Measurements from ENCODE around the gene FAM118B. TPM values are rescaled to one million over a fixed set of nuclear protein-coding genes. Genes with fewer than 3 reads are reported as not detected.
A peak's percentile ranks its signal among the peaks of the same experiment; 100 is the strongest.

The FAM118B gene
- total RNA-seq (2014; rRNA removed; shearing (Covaris generic)) = 50.8 and 53.2 TPM in 2 replicates

DNA sequence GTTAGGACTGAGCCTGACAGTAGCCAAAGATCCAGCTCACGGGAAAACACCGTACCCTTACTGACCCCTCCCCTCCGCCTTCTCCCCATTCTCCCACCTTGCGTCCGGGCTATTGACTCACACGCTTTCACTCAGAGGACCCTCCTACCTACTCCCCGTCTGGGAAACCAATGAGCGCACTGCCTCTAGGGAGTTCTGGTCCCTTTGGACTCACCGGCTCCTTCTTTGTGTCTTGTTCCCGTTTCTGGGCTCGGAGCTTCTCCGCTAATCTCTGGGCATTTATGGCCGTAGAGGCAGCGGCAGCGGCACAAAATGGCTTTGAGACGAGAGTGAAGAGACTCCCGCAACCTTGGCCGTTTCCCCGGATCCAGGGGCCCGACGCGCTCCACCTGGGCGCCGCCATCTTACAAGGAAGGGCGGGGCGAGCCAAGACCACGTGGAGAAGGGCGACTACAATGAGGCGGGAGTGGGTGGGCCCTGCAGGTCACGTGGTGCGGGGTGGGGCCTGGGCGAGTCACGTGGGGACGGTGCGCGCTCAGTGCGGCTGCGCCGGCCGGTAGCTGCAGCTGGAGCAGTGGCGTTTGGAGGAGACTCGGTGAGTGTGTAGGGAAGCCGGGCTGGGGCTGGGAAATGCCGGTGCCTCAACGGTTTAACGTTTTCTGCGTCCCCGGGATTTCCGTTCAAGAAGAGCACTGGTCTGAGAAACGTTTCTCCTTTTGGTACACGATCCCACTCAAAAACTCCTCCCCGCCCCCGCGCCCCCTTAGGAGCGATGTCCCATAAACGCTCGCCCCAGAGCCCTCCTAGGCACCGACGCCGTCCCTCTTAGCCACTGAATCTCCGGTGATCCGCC is at the start of gene FAM118B, which contains the start of gene RPUSD4:
TSS of gene FAM118B (plus strand) at position 547 of the 853 bp plus-strand sequence. CDS start 23,220 bp downstream, outside the sequence.
TSS of gene RPUSD4 (minus strand) at position 415 of the 853 bp plus-strand sequence. CDS start at position 403, 12 bp downstream.
- Histone ChIP-seq H3K27me3 (ENCODE audit: control insufficient read depth, insufficient read depth, low read length) (no peaks in the 10 kb centered on the region), H3K36me3 (replicated peaks; ENCODE audit: control insufficient read depth, insufficient read depth, low read length) (peaks cover 4% of the 10 kb centered on the region; the same call in 1 of the 2 replicates), H3K4me3 (ENCODE audit: insufficient read depth, low read depth, low read length) (peak within 1 kb of the TSS; percentile 90)
- peak; percentile 99 for DNase-seq

DNA sequence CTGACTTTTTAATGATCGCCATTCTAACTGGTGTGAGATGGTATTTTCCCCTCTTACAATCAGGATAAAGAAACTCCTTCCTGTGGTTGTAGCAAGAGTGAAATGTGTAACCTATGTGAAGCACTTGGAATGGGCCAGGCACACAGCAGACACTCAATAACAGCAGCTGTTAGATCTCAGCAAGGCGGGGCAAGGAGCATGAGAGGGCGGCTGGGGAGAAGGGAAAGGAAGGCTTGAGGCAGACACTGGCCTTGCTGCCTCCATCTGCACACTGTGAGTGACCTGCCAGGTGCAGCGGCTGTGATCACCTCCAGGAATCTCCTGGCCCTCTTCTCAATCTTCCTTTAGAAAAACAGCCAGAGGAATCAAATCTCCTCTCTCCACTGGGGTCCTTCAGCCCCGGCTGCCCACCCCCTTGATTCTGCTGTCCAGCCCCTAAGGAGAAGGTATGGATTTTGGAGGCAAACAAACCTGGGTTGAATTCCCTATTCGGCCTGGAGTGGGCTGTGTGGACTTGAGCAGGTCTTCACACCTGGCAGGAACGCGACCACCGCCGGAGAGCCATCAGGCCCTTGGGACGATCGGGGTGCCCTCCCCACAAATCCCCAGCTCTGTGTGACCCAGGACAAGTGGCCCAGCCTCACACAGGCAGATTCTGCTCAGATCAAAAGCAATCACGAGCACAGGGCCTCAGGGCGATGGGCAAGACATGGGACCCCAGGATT is 49.1 kb upstream of the FAM118B start:
- DNase-seq = no peak
- Histone ChIP-seq H3K4me3 (ENCODE audit: insufficient read depth, low read depth, low read length) (no peak overlapping the region), H3K36me3 (replicated peaks; ENCODE audit: control insufficient read depth, insufficient read depth, low read length) (no peaks in the 10 kb centered on the region), H3K27me3 (ENCODE audit: control insufficient read depth, insufficient read depth, low read length) (peaks cover 4% of the 10 kb centered on the region; the same call in 1 of the 2 replicates)

DNA sequence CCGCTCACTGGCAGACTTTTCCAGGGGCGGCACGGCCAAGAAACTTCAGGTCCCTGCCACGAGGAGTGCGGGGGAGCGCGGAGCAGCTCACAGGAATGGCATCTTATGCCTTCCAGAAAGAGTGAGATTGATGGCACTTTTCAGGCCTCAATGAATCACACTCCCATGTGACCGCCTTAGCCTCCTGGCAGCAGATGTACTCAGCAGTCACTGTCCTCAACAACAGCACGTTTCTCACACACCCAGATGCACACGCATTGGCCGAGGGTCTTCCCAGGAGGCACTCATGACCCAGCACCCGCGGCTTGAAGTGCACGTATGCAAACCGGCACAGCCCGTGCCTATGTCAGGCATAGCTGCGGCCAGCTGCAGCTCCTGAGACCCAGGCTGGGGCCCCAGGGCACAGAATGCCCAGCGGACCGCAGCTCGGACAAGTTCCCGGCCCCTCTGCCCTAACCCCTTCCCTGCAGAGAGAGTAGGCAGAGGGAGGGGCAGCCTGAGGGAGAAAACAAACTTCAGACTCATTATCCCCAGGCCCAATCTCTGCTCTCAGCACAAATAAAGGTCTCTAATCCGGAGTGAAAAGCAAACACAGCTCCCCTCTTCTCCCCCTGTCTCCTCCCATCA is 48.4 kb upstream of the FAM118B start:
- Histone ChIP-seq H3K27me3 (ENCODE audit: control insufficient read depth, insufficient read depth, low read length) (peaks cover 4% of the 10 kb centered on the region; the same call in 1 of the 2 replicates), H3K4me3 (ENCODE audit: insufficient read depth, low read depth, low read length) (no peak overlapping the region), H3K36me3 (replicated peaks; ENCODE audit: control insufficient read depth, insufficient read depth, low read length) (no peaks in the 10 kb centered on the region)
- DNase-seq = no peak

DNA sequence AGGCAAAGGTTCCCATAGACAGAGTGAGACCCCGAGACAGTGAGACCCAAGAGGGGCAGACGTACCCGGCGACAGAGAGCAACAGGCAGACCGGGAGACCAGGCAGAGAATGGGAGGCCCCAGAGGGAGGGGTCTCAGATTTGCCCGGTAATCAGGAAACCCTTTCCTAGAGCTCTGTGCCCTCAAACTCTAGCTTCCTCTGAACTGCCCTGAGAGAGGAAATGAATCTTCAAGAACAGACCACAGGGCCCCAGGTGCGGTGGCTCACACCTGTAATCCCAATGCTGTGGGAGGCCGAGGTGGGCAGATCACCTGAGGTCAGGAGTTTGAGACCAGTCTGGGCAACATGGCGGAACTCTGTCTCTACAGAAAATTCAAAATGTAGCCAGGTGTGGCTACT is 47.8 kb upstream of the FAM118B start:
- Histone ChIP-seq H3K27me3 (ENCODE audit: control insufficient read depth, insufficient read depth, low read length) (peaks cover 4% of the 10 kb centered on the region; the same call in 1 of the 2 replicates), H3K4me3 (ENCODE audit: insufficient read depth, low read depth, low read length) (no peak overlapping the region), H3K36me3 (replicated peaks; ENCODE audit: control insufficient read depth, insufficient read depth, low read length) (no peaks in the 10 kb centered on the region)
- DNase-seq = no peak

DNA sequence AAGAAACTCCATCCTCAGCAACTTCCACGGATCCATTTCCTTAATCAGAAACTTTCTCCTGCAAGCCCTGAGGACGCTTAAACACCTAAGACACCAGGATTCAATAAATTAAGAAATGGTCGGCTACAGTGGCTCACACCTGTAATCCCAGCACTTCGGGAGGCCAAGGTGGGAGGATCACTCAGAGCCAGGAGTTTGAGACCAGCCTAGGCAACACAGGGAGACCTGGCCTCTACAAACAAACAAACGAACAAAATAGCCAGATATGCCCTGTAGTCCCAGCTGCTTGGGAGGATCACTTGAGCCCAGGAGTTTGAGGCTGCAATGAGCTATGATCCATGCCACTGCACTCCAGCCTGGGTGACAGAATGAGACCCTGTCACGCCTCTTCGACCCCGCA is 46.8 kb upstream of the FAM118B start:
- Histone ChIP-seq H3K27me3 (ENCODE audit: control insufficient read depth, insufficient read depth, low read length) (peaks cover 4% of the 10 kb centered on the region; the same call in 1 of the 2 replicates), H3K36me3 (replicated peaks; ENCODE audit: control insufficient read depth, insufficient read depth, low read length) (no peaks in the 10 kb centered on the region), H3K4me3 (ENCODE audit: insufficient read depth, low read depth, low read length) (no peak overlapping the region)
- DNase-seq = no peak

DNA sequence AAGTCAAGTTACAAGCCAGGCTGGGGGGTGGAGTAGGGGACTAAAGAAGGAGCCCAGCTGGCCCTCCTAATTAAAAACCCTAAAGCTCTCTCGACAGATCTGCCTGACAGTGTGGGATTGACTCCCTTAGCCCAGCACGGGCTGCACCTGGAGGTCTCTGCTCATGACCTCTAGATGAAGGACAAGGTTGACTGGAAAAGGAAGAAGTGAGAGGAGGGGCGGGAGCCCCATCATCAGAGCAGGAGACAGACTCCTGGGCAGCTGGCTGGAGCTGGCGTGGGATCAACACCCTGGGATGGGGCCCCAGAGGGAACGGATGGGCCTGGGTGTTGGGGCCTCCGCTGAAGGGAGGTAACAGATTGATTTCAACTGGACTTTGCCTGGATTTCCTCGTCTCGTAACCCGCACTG is 46.3 kb upstream of the FAM118B start:
- H3K4me3 ChIP-seq (ENCODE audit: insufficient read depth, low read depth, low read length) = no peak overlapping the region
- no peaks in the 10 kb centered on the region for H3K36me3 ChIP-seq (replicated peaks; ENCODE audit: control insufficient read depth, insufficient read depth, low read length)
- peaks cover 4% of the 10 kb centered on the region; the same call in 1 of the 2 replicates for H3K27me3 ChIP-seq (ENCODE audit: control insufficient read depth, insufficient read depth, low read length)
- no peak for DNase-seq

DNA sequence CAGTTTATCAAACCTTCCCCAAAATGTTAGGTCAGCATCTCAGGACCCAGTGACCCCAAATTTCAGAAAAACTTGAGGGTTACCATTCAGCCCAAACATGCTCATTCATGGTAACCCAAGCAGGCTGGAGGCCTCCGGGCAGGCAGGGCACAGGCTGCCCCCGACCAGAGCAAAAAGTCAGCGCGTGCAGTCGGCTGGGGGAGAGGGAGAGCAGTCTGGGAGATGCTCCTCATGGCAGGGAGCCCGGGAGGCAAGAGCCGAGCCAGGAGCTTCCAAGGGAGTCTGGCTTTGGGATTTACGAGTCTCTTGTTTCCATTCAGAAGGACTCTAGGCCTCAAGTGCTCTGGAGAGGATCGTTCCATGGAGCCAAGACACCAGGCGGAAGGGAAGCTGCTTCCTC is 45.8 kb upstream of the FAM118B start:
- no peaks in the 10 kb centered on the region for H3K36me3 ChIP-seq (replicated peaks; ENCODE audit: control insufficient read depth, insufficient read depth, low read length)
- DNase-seq = no peak
- H3K4me3 ChIP-seq (ENCODE audit: insufficient read depth, low read depth, low read length) = no peak overlapping the region
- H3K27me3 ChIP-seq (ENCODE audit: control insufficient read depth, insufficient read depth, low read length) = peaks cover 4% of the 10 kb centered on the region; the same call in 1 of the 2 replicates

DNA sequence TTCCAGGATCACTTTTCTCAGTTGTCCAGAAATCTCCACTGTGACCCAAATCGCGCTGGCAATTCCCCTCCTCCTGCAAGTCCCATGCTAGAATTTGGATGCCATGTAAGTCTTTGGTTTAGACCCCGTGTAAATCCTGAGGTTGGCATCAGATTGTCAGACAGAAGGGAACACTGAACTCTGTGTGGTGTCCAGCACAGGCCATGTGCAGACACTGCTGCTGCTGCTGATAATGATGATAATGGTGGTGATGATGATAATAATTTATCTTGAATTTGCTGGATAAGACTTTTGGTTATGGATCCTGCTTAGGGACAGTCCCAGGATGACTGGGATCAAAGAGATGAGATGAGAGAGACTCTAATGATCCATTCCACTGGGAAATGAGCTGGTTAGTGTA is 45.2 kb upstream of the FAM118B start:
- Histone ChIP-seq H3K36me3 (replicated peaks; ENCODE audit: control insufficient read depth, insufficient read depth, low read length) (no peaks in the 10 kb centered on the region), H3K27me3 (ENCODE audit: control insufficient read depth, insufficient read depth, low read length) (peaks cover 2% of the 10 kb centered on the region; the same call in 1 of the 2 replicates), H3K4me3 (ENCODE audit: insufficient read depth, low read depth, low read length) (no peak overlapping the region)
- no peak for DNase-seq

DNA sequence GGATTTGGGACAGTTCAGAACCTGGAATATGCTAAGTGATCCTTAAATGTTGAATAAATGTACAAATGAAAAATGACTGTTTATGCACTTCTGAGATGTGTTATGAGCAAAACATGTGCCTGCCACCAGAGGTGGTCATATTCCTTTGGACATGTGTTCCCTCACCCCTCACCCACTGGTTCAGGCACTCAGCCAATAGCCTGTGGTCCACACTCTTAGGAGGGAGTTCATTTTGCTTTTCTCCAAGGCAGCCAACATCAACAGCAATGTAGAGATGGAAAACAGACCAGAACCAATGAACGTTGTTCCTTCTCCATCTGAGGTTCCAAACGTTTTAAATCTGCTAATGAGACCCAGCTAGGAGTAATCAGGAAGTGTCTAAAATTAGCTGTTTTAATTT is 44.1 kb upstream of the FAM118B start:
- H3K27me3 ChIP-seq (ENCODE audit: control insufficient read depth, insufficient read depth, low read length) = peaks cover 2% of the 10 kb centered on the region; the same call in 1 of the 2 replicates
- DNase-seq = no peak
- H3K36me3 ChIP-seq (replicated peaks; ENCODE audit: control insufficient read depth, insufficient read depth, low read length) = no peaks in the 10 kb centered on the region
- H3K4me3 ChIP-seq (ENCODE audit: insufficient read depth, low read depth, low read length) = no peak overlapping the region

DNA sequence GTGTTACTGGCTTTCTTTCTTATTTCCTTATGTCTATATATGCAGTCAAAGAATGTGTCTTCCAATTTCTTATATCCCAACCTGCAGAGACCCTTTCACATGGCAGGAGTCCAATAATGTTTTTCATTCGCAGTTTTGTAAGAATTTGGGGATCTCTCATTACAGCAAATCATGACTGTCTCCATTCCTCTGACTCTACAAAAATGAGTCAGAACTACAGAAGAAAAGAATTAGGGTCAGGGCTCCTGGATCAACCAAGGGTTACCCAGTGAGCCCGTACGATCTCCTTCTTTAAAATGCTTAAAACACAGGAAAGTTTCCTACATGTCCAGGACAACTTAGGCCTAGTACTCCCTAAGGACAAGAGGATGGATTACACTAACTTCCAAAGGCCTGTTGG is 42.3 kb upstream of the FAM118B start:
- DNase-seq = no peak
- Histone ChIP-seq H3K27me3 (ENCODE audit: control insufficient read depth, insufficient read depth, low read length) (no peaks in the 10 kb centered on the region; the same call in 1 of the 2 replicates), H3K4me3 (ENCODE audit: insufficient read depth, low read depth, low read length) (no peak overlapping the region), H3K36me3 (replicated peaks; ENCODE audit: control insufficient read depth, insufficient read depth, low read length) (no peaks in the 10 kb centered on the region)

DNA sequence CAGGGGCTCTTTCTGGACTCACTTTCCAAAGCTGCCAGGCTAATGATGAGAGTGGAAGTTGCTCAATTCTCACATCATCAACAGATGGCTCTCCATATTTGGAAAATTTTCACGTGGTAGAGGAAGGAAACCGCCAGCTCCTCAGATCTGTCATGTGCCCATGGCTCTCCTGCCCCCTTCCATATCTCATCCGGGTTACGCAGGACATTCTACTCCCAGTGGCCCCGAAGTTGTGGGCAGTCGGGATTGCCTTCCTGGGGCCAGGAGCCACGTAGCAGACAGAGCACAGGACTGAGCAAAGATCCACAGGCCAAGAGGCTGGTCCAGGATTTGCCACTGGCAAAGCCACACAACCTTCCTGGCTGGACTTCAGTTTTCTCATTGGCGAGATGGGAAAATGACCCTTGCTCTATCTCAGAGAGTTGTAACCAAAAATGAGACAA is 39.0 kb upstream of the FAM118B start:
- no peak for DNase-seq
- no peaks in the 10 kb centered on the region for H3K27me3 ChIP-seq (ENCODE audit: control insufficient read depth, insufficient read depth, low read length)
- no peaks in the 10 kb centered on the region for H3K36me3 ChIP-seq (replicated peaks; ENCODE audit: control insufficient read depth, insufficient read depth, low read length)
- no peak overlapping the region for H3K4me3 ChIP-seq (ENCODE audit: insufficient read depth, low read depth, low read length)

DNA sequence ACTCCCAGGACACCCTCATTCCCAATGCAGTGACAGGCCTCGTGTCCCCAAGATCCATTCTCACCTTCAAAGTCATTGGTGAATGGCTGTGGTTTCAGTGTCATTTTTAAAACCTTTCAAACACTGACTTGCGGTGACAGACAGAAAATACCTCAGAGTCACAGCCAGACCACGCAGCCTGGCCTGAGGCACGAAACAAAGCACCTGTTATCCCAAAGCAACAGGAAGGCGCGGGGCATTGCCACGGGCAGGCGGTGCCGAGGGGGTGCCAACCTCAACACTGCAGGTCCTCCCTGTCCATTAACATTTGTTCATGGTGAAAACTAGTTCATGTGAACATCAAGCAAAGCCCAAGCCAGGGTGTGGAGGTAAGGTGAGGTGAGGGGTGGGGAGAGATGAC is 38.3 kb upstream of the FAM118B start:
- no peak for DNase-seq
- H3K27me3 ChIP-seq (ENCODE audit: control insufficient read depth, insufficient read depth, low read length) = no peaks in the 10 kb centered on the region
- H3K36me3 ChIP-seq (replicated peaks; ENCODE audit: control insufficient read depth, insufficient read depth, low read length) = no peaks in the 10 kb centered on the region
- no peak overlapping the region for H3K4me3 ChIP-seq (ENCODE audit: insufficient read depth, low read depth, low read length)

DNA sequence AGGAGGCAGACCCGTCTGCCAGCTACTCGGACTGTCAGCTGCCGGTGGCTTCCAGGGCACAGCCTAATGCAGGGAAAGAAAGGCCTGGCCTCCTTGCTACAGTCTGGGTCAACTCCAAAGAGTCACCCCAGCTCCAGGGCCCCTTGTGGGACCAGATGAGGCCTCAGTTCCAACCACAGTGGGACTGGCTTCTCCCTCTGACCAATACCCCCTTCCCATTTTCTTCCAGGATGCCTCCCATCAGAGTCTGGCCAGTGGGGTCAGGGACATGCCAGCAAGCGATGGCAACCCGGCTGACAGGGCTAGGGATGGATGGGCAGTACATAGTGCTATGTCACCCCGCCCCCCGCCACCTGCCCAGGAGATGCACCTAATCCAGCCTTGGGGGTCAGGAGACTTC is 36.8 kb upstream of the FAM118B start:
- no peak overlapping the region for H3K4me3 ChIP-seq (ENCODE audit: insufficient read depth, low read depth, low read length)
- H3K27me3 ChIP-seq (ENCODE audit: control insufficient read depth, insufficient read depth, low read length) = no peaks in the 10 kb centered on the region
- no peaks in the 10 kb centered on the region for H3K36me3 ChIP-seq (replicated peaks; ENCODE audit: control insufficient read depth, insufficient read depth, low read length)
- no peak for DNase-seq

DNA sequence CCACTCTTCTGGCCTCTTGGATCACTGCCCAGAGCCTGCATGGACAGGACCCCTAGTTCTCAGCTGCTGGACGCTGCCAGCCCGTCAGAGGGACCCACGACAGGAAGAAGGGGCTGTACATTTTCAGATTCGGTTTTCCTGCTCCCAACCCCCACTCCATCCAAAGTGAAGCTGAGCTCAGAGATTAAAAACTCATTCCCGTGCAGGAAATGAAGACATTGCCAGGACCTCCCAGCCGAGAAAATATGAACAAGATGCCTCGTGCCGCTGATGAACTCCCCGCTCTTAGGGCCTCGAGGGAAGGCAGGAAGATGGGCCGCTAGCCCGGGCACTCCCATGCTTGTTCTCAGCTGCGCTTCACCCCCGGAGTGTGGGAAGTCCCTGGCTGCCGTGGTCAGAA is 36.2 kb upstream of the FAM118B start:
- Histone ChIP-seq H3K27me3 (ENCODE audit: control insufficient read depth, insufficient read depth, low read length) (no peaks in the 10 kb centered on the region), H3K36me3 (replicated peaks; ENCODE audit: control insufficient read depth, insufficient read depth, low read length) (no peaks in the 10 kb centered on the region), H3K4me3 (ENCODE audit: insufficient read depth, low read depth, low read length) (no peak overlapping the region)
- no peak for DNase-seq

All from H7 (cell line).